ENCODE data around the gene PWP1. TPM values are rescaled to one million over a fixed set of nuclear protein-coding genes. Genes with fewer than 3 reads are reported as not detected.

PWP1 gene
- total and polyA plus RNA-seq, 3 experiments from 2014 or later: 71.3 to 80.2 (median 72.3) TPM

DNA sequence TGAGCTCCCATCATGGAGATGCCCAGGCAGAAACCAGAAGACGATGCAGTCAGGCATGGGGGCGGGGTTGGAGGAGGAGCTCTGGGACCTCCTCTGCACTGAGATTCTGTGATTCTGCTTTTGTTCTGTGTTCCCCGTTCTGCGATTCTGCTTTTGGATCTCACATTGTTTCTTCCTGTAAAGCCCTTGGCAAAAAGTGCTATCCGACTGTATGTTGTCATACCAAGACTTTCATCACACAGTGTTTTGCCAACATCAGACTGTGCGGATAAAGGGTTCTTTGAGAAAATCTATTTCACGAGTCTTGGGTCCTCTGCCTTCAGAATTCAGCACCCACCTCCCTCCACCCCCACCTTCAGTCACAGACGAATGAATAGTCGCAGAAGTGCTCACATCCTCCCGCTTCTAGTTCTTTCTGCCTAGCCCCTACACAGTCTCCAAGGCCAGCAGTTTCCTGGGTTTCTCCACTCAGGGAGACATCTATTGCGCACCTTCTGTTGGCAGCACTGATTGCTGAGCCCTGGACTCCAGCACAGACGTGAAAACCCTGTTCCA, 24.7 kb upstream of the PWP1 start:
- Mint-ChIP-seq H3K4me3 (no peak overlapping the region), H3K27me3 (peaks cover 5 to 15% of the 10 kb centered on the region in 2 donors), H3K36me3 (peaks cover 2 to 23% (median 9%) of the 10 kb centered on the region in 3 donors), H3K4me1 (peaks cover 0 to 2% (median 0%) of the 10 kb centered on the region in 3 donors), H3K9me3 (no peaks in the 10 kb centered on the region), H3K27ac (no peak overlapping the region)
- Histone ChIP-seq H3K9me3 (ENCODE audit: low read length) (no peaks in the 10 kb centered on the region), H3K27ac (ENCODE audit: low read depth, low read length) (no peak overlapping the region), H3K4me1 (ENCODE audit: insufficient read depth, low read length) (no peaks in the 10 kb centered on the region), H3K27me3 (ENCODE audit: insufficient read depth, low read length, poor library complexity, severe bottlenecking) (no peaks in the 10 kb centered on the region), H3K4me3 (ENCODE audit: low read length) (no peak overlapping the region), H3K36me3 (ENCODE audit: insufficient read depth, low read length) (peaks cover 4% of the 10 kb centered on the region)
- no peak for DNase-seq
- CTCF ChIA-PET: interaction anchor here (3.1 kb wide), 1 partner anchor 10 kb away, joined by 12 read pairs; no protein-coding TSS in a partner anchor
- POLR2A ChIA-PET: no interaction called here

GRCh38 chr12:107661830-107662229, 23.8 kb upstream of the PWP1 start:
- Mint-ChIP-seq H3K36me3 (peaks cover 2 to 23% (median 9%) of the 10 kb centered on the region in 3 donors), H3K4me3 (no peak overlapping the region), H3K27me3 (peaks cover 5 to 24% of the 10 kb centered on the region in 2 donors), H3K9me3 (no peaks in the 10 kb centered on the region), H3K4me1 (peaks cover 0 to 2% (median 0%) of the 10 kb centered on the region in 3 donors), H3K27ac (no peak overlapping the region)
- no peaks in the 10 kb centered on the region for H3K9me3 ChIP-seq (ENCODE audit: low read length)
- no peaks in the 10 kb centered on the region for H3K27me3 ChIP-seq (ENCODE audit: insufficient read depth, low read length, poor library complexity, severe bottlenecking)
- POLR2A ChIA-PET: no interaction called here
- no peak overlapping the region for H3K4me3 ChIP-seq (ENCODE audit: low read length)
- CTCF ChIA-PET: interaction anchor here (3.1 kb wide), 1 partner anchor 9 kb away, joined by 12 read pairs; no protein-coding TSS in a partner anchor
- H3K4me1 ChIP-seq (ENCODE audit: insufficient read depth, low read length): no peaks in the 10 kb centered on the region
- H3K36me3 ChIP-seq (ENCODE audit: insufficient read depth, low read length): peaks cover 4% of the 10 kb centered on the region
- no peak overlapping the region for H3K27ac ChIP-seq (ENCODE audit: low read depth, low read length)
- no peak for DNase-seq

- H3K9me3 Mint-ChIP-seq: no peaks in the 10 kb centered on the region
- peaks cover 4% of the 10 kb centered on the region for H3K36me3 ChIP-seq (ENCODE audit: insufficient read depth, low read length)
- peaks cover 2 to 19% (median 6%) of the 10 kb centered on the region in 3 donors for H3K36me3 Mint-ChIP-seq
- CTCF ChIA-PET: interaction anchor here (3.1 kb wide), 1 partner anchor 8 kb away, joined by 12 read pairs; no protein-coding TSS in a partner anchor
- H3K27me3 ChIP-seq (ENCODE audit: insufficient read depth, low read length, poor library complexity, severe bottlenecking): no peaks in the 10 kb centered on the region
- no peaks in the 10 kb centered on the region for H3K9me3 ChIP-seq (ENCODE audit: low read length)
- H3K4me1 ChIP-seq (ENCODE audit: insufficient read depth, low read length): no peaks in the 10 kb centered on the region
- POLR2A ChIA-PET: no interaction called here
- DNase-seq: no peak
- no peak overlapping the region for H3K27ac Mint-ChIP-seq
- peaks cover 0 to 2% (median 0%) of the 10 kb centered on the region in 3 donors for H3K4me1 Mint-ChIP-seq
- H3K4me3 ChIP-seq (ENCODE audit: low read length): no peak overlapping the region
- peaks cover 8 to 28% of the 10 kb centered on the region in 2 donors for H3K27me3 Mint-ChIP-seq
- H3K4me3 Mint-ChIP-seq: no peak overlapping the region
- no peak overlapping the region for H3K27ac ChIP-seq (ENCODE audit: low read depth, low read length)
Observed at GRCh38 chr12:107662484-107662883, 23.1 kb upstream of the PWP1 start.

DNA sequence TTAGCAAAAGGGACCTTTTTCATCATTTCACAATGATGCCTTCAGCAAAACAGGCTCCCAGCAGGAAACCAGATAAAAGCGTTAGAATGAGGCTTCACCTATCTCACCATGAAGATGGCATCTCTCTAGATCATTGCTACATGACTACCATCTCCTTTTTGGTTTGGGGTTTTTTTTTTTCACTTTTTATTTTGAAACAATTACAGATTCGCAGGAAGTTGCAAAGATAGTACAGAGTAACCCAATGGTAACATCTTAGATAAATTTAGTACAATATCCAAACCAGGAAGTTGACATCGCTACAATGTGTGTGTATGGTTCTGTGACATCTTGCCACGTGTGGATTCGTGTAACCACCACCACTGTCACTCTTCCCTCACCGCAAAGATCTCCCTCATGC, 22.3 kb upstream of the PWP1 start:
- Mint-ChIP-seq H3K27me3 (peaks cover 11 to 35% of the 10 kb centered on the region in 2 donors), H3K36me3 (peaks cover 2 to 13% (median 6%) of the 10 kb centered on the region in 3 donors), H3K4me1 (peaks cover 0 to 2% (median 0%) of the 10 kb centered on the region in 3 donors), H3K9me3 (no peaks in the 10 kb centered on the region), H3K4me3 (no peak overlapping the region), H3K27ac (peak overlapping the region in 2 of 8 donors; percentile 8 to 34)
- no peaks in the 10 kb centered on the region for H3K9me3 ChIP-seq (ENCODE audit: low read length)
- POLR2A ChIA-PET: no interaction called here
- H3K4me1 ChIP-seq (ENCODE audit: insufficient read depth, low read length): no peaks in the 10 kb centered on the region
- H3K36me3 ChIP-seq (ENCODE audit: insufficient read depth, low read length): no peaks in the 10 kb centered on the region
- no peak overlapping the region for H3K4me3 ChIP-seq (ENCODE audit: low read length)
- no peak for DNase-seq
- no peak overlapping the region for H3K27ac ChIP-seq (ENCODE audit: low read depth, low read length)
- no peaks in the 10 kb centered on the region for H3K27me3 ChIP-seq (ENCODE audit: insufficient read depth, low read length, poor library complexity, severe bottlenecking)
- CTCF ChIA-PET: no interaction called here

GRCh38 chr12:107666009-107666408, 19.6 kb upstream of the PWP1 start:
- H3K27me3 ChIP-seq (ENCODE audit: insufficient read depth, low read length, poor library complexity, severe bottlenecking): no peaks in the 10 kb centered on the region
- no peak overlapping the region for H3K27ac Mint-ChIP-seq
- POLR2A ChIA-PET: no interaction called here
- no peak for DNase-seq
- H3K9me3 Mint-ChIP-seq: no peaks in the 10 kb centered on the region
- no peaks in the 10 kb centered on the region for H3K36me3 ChIP-seq (ENCODE audit: insufficient read depth, low read length)
- peaks cover 13 to 51% of the 10 kb centered on the region in 2 donors for H3K27me3 Mint-ChIP-seq
- H3K9me3 ChIP-seq (ENCODE audit: low read length): no peaks in the 10 kb centered on the region
- no peaks in the 10 kb centered on the region for H3K4me1 ChIP-seq (ENCODE audit: insufficient read depth, low read length)
- no peak overlapping the region for H3K27ac ChIP-seq (ENCODE audit: low read depth, low read length)
- peaks cover 3 to 5% (median 4%) of the 10 kb centered on the region in 3 donors for H3K4me1 Mint-ChIP-seq
- H3K36me3 Mint-ChIP-seq: no peaks in the 10 kb centered on the region
- CTCF ChIA-PET: interaction anchor here (2.9 kb wide), 1 partner anchor 10 kb away, joined by 9 read pairs; no protein-coding TSS in a partner anchor
- no peak overlapping the region for H3K4me3 ChIP-seq (ENCODE audit: low read length)
- no peak overlapping the region for H3K4me3 Mint-ChIP-seq

DNA sequence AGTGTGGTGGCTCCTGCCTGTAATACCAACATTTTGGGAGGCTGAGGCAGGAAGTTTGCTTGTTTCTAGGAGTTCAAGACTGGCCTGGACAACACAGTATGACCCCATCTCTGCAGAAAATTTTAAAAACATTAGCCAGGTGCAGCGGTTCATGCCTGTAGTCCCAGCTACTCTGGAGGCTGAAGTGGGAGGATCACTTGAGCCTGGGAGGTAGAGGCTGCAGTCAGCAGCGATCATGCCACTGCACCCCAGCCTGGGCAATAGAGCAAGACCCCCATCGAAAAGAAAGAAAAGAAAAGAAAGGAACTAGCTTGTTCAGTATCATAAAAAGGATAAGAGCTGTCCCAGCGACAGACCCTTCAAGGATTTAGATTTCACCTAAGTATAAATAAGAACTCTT, 18.1 kb upstream of the PWP1 start:
- CTCF ChIA-PET: interaction anchor here (1.3 to 2.9 kb wide), 2 partner anchors 9 to 15 kb away, joined by 6 to 9 read pairs; no protein-coding TSS in a partner anchor
- no peak for DNase-seq

DNA sequence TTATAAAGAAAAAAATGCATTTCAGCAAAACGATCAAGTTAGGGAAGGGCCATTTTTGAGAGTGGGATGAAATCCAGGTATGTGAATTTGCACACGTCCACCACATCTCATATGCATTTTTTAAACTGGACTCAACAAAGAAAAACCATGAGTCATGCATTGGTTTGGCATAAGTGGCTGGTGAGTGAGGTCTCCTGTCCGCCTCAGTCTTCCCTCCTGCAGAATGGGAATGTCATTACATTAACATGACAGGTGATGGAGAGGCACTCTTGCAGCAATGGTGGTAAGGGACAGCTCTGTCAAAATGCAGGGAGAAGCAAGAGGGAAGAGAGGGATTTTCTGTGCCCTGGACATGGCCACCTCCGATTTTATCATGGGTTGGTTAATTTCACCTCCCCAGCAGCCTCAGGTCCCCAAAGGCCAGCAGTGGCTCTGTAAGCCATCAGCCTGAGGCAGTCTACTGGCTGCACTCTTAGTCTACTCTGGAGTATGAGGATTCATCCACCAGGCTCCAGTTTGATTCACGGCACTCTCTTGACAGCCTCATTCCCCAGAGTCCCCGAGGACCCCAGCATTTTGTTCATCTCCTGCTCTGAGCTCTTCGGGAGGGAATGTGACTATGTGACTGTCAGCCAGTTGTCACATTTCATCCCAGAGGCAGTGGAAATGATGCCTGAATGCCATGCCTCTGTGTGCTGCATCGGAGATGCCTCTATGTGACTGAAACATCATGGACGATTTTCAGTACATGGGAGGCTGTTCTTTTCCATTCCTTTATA, 17.1 kb upstream of the PWP1 start:
- no peaks in the 10 kb centered on the region for H3K36me3 ChIP-seq (ENCODE audit: insufficient read depth, low read length)
- no peak overlapping the region for H3K27ac ChIP-seq (ENCODE audit: low read depth, low read length)
- H3K4me3 ChIP-seq (ENCODE audit: low read length): no peak overlapping the region
- Mint-ChIP-seq H3K27ac (no peak overlapping the region), H3K36me3 (no peaks in the 10 kb centered on the region), H3K27me3 (peaks cover 12 to 55% of the 10 kb centered on the region in 2 donors), H3K4me3 (no peak overlapping the region), H3K9me3 (no peaks in the 10 kb centered on the region), H3K4me1 (peaks cover 3 to 5% (median 5%) of the 10 kb centered on the region in 3 donors)
- no peaks in the 10 kb centered on the region for H3K27me3 ChIP-seq (ENCODE audit: insufficient read depth, low read length, poor library complexity, severe bottlenecking)
- ChIA-PET POLR2A (no interaction called here), CTCF (interaction anchor here (1.3 to 2.9 kb wide), 2 partner anchors 8 to 14 kb away, joined by 6 to 9 read pairs; no protein-coding TSS in a partner anchor)
- DNase-seq: no peak
- H3K4me1 ChIP-seq (ENCODE audit: insufficient read depth, low read length): no peaks in the 10 kb centered on the region
- no peaks in the 10 kb centered on the region for H3K9me3 ChIP-seq (ENCODE audit: low read length)

More for the DNA sequence above, 18.1 kb upstream of the PWP1 start:
- Mint-ChIP-seq H3K27ac (no peak overlapping the region), H3K27me3 (peaks cover 13 to 57% of the 10 kb centered on the region in 2 donors), H3K9me3 (no peaks in the 10 kb centered on the region), H3K4me3 (no peak overlapping the region), H3K36me3 (no peaks in the 10 kb centered on the region), H3K4me1 (peaks cover 5% of the 10 kb centered on the region in 3 donors)
- Histone ChIP-seq H3K27me3 (ENCODE audit: insufficient read depth, low read length, poor library complexity, severe bottlenecking) (no peaks in the 10 kb centered on the region), H3K4me3 (ENCODE audit: low read length) (no peak overlapping the region), H3K9me3 (ENCODE audit: low read length) (no peaks in the 10 kb centered on the region), H3K36me3 (ENCODE audit: insufficient read depth, low read length) (no peaks in the 10 kb centered on the region), H3K27ac (ENCODE audit: low read depth, low read length) (no peak overlapping the region), H3K4me1 (ENCODE audit: insufficient read depth, low read length) (no peaks in the 10 kb centered on the region)
- POLR2A ChIA-PET: no interaction called here

DNA sequence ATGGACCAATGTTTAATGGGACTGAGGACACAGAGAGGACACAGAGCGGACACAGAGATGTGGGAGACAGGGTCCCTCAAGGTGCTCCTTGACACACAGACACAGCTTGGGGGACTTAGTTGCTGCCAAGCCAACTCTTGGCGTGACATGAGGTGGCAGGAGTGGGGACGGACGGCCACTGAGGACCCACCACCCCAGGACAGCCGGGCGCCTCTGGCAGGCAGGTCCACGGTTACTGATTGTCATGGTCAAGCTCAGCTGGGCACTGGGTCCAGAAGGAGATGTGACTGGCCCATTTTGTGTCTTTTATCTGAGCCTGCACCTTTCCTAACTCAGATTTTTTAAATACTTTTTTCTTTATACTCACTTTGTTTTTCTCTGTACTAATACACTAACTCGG, 15.7 kb upstream of the PWP1 start:
- H3K4me1 ChIP-seq (ENCODE audit: insufficient read depth, low read length): no peaks in the 10 kb centered on the region
- CTCF ChIA-PET: interaction anchor here (0.9 to 2.6 kb wide), 2 partner anchors 9 to 13 kb away, joined by 3 to 12 read pairs; no protein-coding TSS in a partner anchor
- H3K27me3 ChIP-seq (ENCODE audit: insufficient read depth, low read length, poor library complexity, severe bottlenecking): no peaks in the 10 kb centered on the region
- no peak overlapping the region for H3K27ac ChIP-seq (ENCODE audit: low read depth, low read length)
- Mint-ChIP-seq H3K36me3 (no peaks in the 10 kb centered on the region), H3K9me3 (no peaks in the 10 kb centered on the region), H3K4me3 (no peak overlapping the region), H3K27me3 (peaks cover 10 to 49% of the 10 kb centered on the region in 2 donors), H3K27ac (no peak overlapping the region), H3K4me1 (peaks cover 2 to 5% (median 5%) of the 10 kb centered on the region in 3 donors)
- no peaks in the 10 kb centered on the region for H3K9me3 ChIP-seq (ENCODE audit: low read length)
- H3K4me3 ChIP-seq (ENCODE audit: low read length): no peak overlapping the region
- DNase-seq: no peak
- POLR2A ChIA-PET: no interaction called here
- no peaks in the 10 kb centered on the region for H3K36me3 ChIP-seq (ENCODE audit: insufficient read depth, low read length)

Measured in CD8-positive, alpha-beta memory T cell (primary cell).